Prostate gland (tissue), 2 donors: Measurements from ENCODE around the gene KLHDC3.
"Not testable (repeated sequence)": the region's sequence is repeated elsewhere in the genome, so short reads cannot be mapped to it uniquely, and the experiment has no call there.

Experiments used
- CTCF ChIP-seq, 4 experiments: fragments of 200-600 bp in 2 of 4; fragments of 450-650 bp in 2 of 4; sonication (generic) in 2 of 4; IDR thresholded peaks; 1 replicate in 3 of 4; 2 replicates in 1 of 4; pipeline ENCODE4 v1.5.1; 2016 to 2019; ENCODE audit warnings: antibody characterized with exemption in 4 of 4, mild to moderate bottlenecking in 2 of 4, moderate library complexity in 2 of 4
- POLR2A ChIP-seq: fragments of 450-650 bp; IDR thresholded peaks from one replicate; pipeline ENCODE4 v1.6.1; 2016; ENCODE audit warnings: antibody characterized with exemption, mild to moderate bottlenecking
- POLR2AphosphoS5 ChIP-seq: sonication (generic); formaldehyde crosslinking; IDR thresholded peaks from one replicate; pipeline ENCODE4 v1.6.1; 2017; ENCODE audit warnings: antibody characterized with exemption

GRCh38 chr6:43041475-43041874, 27.4 kb downstream of the KLHDC3 start:
- not testable (repeated sequence) for TF ChIP-seq CTCF (IDR thresholded peaks at IDR 0.05); POLR2A; POLR2AphosphoS5
